Ascending aorta (tissue), 2 donors: ENCODE data around the gene CES2. TPM values are rescaled to one million over a fixed set of nuclear protein-coding genes. Genes with fewer than 3 reads are reported as not detected.

ENCODE experiments used
- DNase-seq, 2 donors: peaks; one replicate each; pipeline ENCODE4 v3.0.0-alpha.2; 2019; ENCODE audit warnings: low spot score in 2 of 2
- H3K27ac ChIP-seq, 2 donors: fragments of 200-600 bp; sonication (generic); one replicate each; pipeline ENCODE4 v1.5.1; 2016 to 2017; ENCODE audit warnings: mild to moderate bottlenecking in 1 of 2
- H3K27me3 ChIP-seq: fragments of 200-600 bp; sonication (generic); one replicate; pipeline ENCODE4 v1.5.1; 2017
- H3K36me3 ChIP-seq, 2 donors: fragments of 200-600 bp; sonication (generic); one replicate each; pipeline ENCODE4 v1.5.1; 2016
- H3K4me1 ChIP-seq, 2 donors: fragments of 200-600 bp; sonication (generic); one replicate each; pipeline ENCODE4 v1.5.1; 2016 to 2017; ENCODE audit warnings: mild to moderate bottlenecking in 1 of 2
- H3K4me3 ChIP-seq, 2 donors: fragments of 200-600 bp; sonication (generic); one replicate each; pipeline ENCODE4 v1.5.1; 2016 to 2017; ENCODE audit warnings: mild to moderate bottlenecking in 1 of 2
- H3K9me3 ChIP-seq, 2 donors: fragments of 200-600 bp; sonication (generic); one replicate each; pipeline ENCODE4 v1.5.1; 2016
- CTCF ChIP-seq, 3 experiments: fragments of 200-600 bp in 2 of 3; fragments of 450-650 bp in 1 of 3; sonication (generic) in 2 of 3; IDR thresholded peaks; one replicate each; pipeline ENCODE4 v1.5.1; 2016 to 2019; ENCODE audit warnings: antibody characterized with exemption in 3 of 3, mild to moderate bottlenecking in 1 of 3, moderate library complexity in 1 of 3
- intact Hi-C: fragments of 100-400 bp; cut with DNase I; formaldehyde crosslinking; loops from one replicate; pipeline ENCODE4 v1.15.1; 2023
- total RNA-seq: library from RNA; depleted of rRNA; stranded (reverse); fragments of >200 nt; gene quantifications from one replicate; pipeline ENCODE4 v1.1.0, GENCODE V29; 2016

The CES2 gene
- total RNA-seq, 1 donor from 2014 or later: 40.0 TPM

GRCh38 chr16:66925322-66925840 lies 9.9 kb upstream of the CES2 start, which contains the start of gene RRAD:
Gene RRAD, minus strand, starts transcription at chr16:66925535. Its CDS starts 356 bp downstream, at chr16:66925179.
- intact Hi-C loops: loop anchor here (1.0 to 10.0 kb wide), 5 partner anchors 9 to 1019 kb away; partner anchors contain the start of genes CIAO2B, CMTM4, LCAT and PDP2
- H3K36me3 ChIP-seq: peaks cover 11 to 12% of the 10 kb centered on the region in 2 donors
- H3K27me3 ChIP-seq: no peaks in the 10 kb centered on the region
- no peaks in the 10 kb centered on the region for H3K9me3 ChIP-seq
- DNase-seq: peak; percentile 50 to 88
- peak within 1 kb of the TSS; percentile 59 to 93 for H3K4me3 ChIP-seq
- H3K4me1 ChIP-seq: peaks cover 28 to 51% of the 10 kb centered on the region in 2 donors
- peak within 1 kb of the TSS; percentile 84 to 99 for H3K27ac ChIP-seq
- TF ChIP-seq CTCF (IDR thresholded peaks at IDR 0.05): no peak

GRCh38 chr16:66926171-66926947 lies 9.0 kb upstream of the CES2 start:
- H3K27ac ChIP-seq: peak overlapping the region; percentile 84 to 99
- H3K27me3 ChIP-seq: no peaks in the 10 kb centered on the region
- H3K9me3 ChIP-seq: no peaks in the 10 kb centered on the region
- peak; percentile 45 to 87 for DNase-seq
- intact Hi-C loops: loop anchor here (5.0 to 10.0 kb wide), 3 partner anchors 44 to 1018 kb away; partner anchors contain the start of genes CMTM4, LCAT and PDP2
- peaks cover 28 to 51% of the 10 kb centered on the region in 2 donors for H3K4me1 ChIP-seq
- peak overlapping the region; percentile 59 to 93 for H3K4me3 ChIP-seq
- peak in 1 of 3 experiments; percentile 18 for TF ChIP-seq CTCF (IDR thresholded peaks at IDR 0.05)
- peaks cover 9 to 13% of the 10 kb centered on the region in 2 donors for H3K36me3 ChIP-seq

GRCh38 chr16:66926961-66927436 lies 8.3 kb upstream of the CES2 start:
- Histone ChIP-seq H3K9me3 (no peaks in the 10 kb centered on the region), H3K4me1 (peaks cover 28 to 45% of the 10 kb centered on the region in 2 donors), H3K36me3 (peaks cover 3 to 9% of the 10 kb centered on the region in 2 donors), H3K4me3 (no peak overlapping the region), H3K27ac (peak overlapping the region; percentile 84 to 99), H3K27me3 (no peaks in the 10 kb centered on the region)
- peak in 1 of 2 donors; percentile 75 for DNase-seq
- TF ChIP-seq CTCF (IDR thresholded peaks at IDR 0.05): no peak
- intact Hi-C loops: loop anchor here (5.0 to 10.0 kb wide), 3 partner anchors 45 to 1018 kb away; partner anchors contain the start of genes CMTM4, LCAT and PDP2

- Histone ChIP-seq H3K36me3 (peaks cover 0 to 5% of the 10 kb centered on the region in 2 donors), H3K9me3 (no peaks in the 10 kb centered on the region), H3K4me3 (no peak overlapping the region), H3K4me1 (peaks cover 24 to 40% of the 10 kb centered on the region in 2 donors), H3K27ac (peak overlapping the region; percentile 84 to 99), H3K27me3 (no peaks in the 10 kb centered on the region)
- TF ChIP-seq CTCF (IDR thresholded peaks at IDR 0.05): no peak
- intact Hi-C loops: loop anchor here (5.0 to 10.0 kb wide), 3 partner anchors 46 to 1017 kb away; partner anchors contain the start of genes CMTM4, LCAT and PDP2
- no peak for DNase-seq
Measured at GRCh38 chr16:66927918-66928649, 7.2 kb upstream of the CES2 start.
